ENCODE data around the gene PCDHB7.
A peak's percentile ranks its signal among the peaks of the same experiment; 100 is the strongest.
"Not testable (repeated sequence)": the region's sequence is repeated elsewhere in the genome, so short reads cannot be mapped to it uniquely, and the experiment has no call there.

Gene PCDHB7

GRCh38 chr5:141186897-141187512 lies 14.6 kb downstream of the PCDHB7 start, which contains the start of gene PCDHB9:
TSS of gene PCDHB9 (plus strand) at chr5:141187161. CDS start at chr5:141187319, 158 bp downstream.
- no peak for TF ChIP-seq SUZ12 (IDR thresholded peaks at IDR 0.05; ENCODE audit: extremely low read depth, insufficient read depth, insufficient read length)
- no peak for TF ChIP-seq ZNF274 (IDR thresholded peaks at IDR 0.05; ENCODE audit: low read depth, low read length)
- no peak for TF ChIP-seq YY1 (IDR thresholded peaks at IDR 0.05; ENCODE audit: insufficient read depth, insufficient read length)
- H3K27me3 ChIP-seq (ENCODE audit: insufficient read depth, insufficient read length) = no peaks in the 10 kb centered on the region
- H3K4me1 ChIP-seq (ENCODE audit: insufficient read depth, insufficient read length) = no peaks in the 10 kb centered on the region
- H3K9me3 ChIP-seq (ENCODE audit: insufficient read depth, low read length) = peaks cover 5% of the 10 kb centered on the region; the same call in 1 of the 2 replicates
- DNase-seq (ENCODE audit: low read depth, low spot score) = peak; percentile 13
- no peaks in the 10 kb centered on the region for H3K36me3 ChIP-seq (ENCODE audit: insufficient read depth, insufficient read length, low read length)
- no peak within 1 kb of the TSS for H3K4me3 ChIP-seq (ENCODE audit: insufficient read length, low read depth)
- no peak within 1 kb of the TSS for H3K9ac ChIP-seq (ENCODE audit: insufficient read length, low read depth)

GRCh38 chr5:141188682-141189081 lies 16.2 kb downstream of the PCDHB7 start:
- not testable (repeated sequence) for H3K27me3 ChIP-seq (ENCODE audit: insufficient read depth, insufficient read length)

GRCh38 chr5:141189131-141189530 lies 16.7 kb downstream of the PCDHB7 start:
- not testable (repeated sequence) for H3K9me3 ChIP-seq (ENCODE audit: insufficient read depth, low read length); H3K9ac ChIP-seq (ENCODE audit: insufficient read length, low read depth); H3K36me3 ChIP-seq (ENCODE audit: insufficient read depth, insufficient read length, low read length); H3K27me3 ChIP-seq (ENCODE audit: insufficient read depth, insufficient read length); H3K4me3 ChIP-seq (ENCODE audit: insufficient read length, low read depth); H3K4me1 ChIP-seq (ENCODE audit: insufficient read depth, insufficient read length); DNase-seq (ENCODE audit: low read depth, low spot score)

More at GRCh38 chr5:141188682-141189081, 16.2 kb downstream of the PCDHB7 start:
- not testable (repeated sequence) for H3K9ac ChIP-seq (ENCODE audit: insufficient read length, low read depth); H3K36me3 ChIP-seq (ENCODE audit: insufficient read depth, insufficient read length, low read length); H3K4me1 ChIP-seq (ENCODE audit: insufficient read depth, insufficient read length); H3K9me3 ChIP-seq (ENCODE audit: insufficient read depth, low read length); H3K4me3 ChIP-seq (ENCODE audit: insufficient read length, low read depth); DNase-seq (ENCODE audit: low read depth, low spot score)

- no peak for TF ChIP-seq SUZ12 (IDR thresholded peaks at IDR 0.05; ENCODE audit: extremely low read depth, insufficient read depth, insufficient read length)
- TF ChIP-seq YY1 (IDR thresholded peaks at IDR 0.05; ENCODE audit: insufficient read depth, insufficient read length) = no peak
- no peak for TF ChIP-seq ZNF274 (IDR thresholded peaks at IDR 0.05; ENCODE audit: low read depth, low read length)
- Histone ChIP-seq H3K4me3 (ENCODE audit: insufficient read length, low read depth) (no peak within 1 kb of the TSS), H3K27me3 (ENCODE audit: insufficient read depth, insufficient read length) (peaks cover 15% of the 10 kb centered on the region), H3K9me3 (ENCODE audit: insufficient read depth, low read length) (peaks cover 12% of the 10 kb centered on the region), H3K9ac (ENCODE audit: insufficient read length, low read depth) (no peak within 1 kb of the TSS), H3K4me1 (ENCODE audit: insufficient read depth, insufficient read length) (no peaks in the 10 kb centered on the region), H3K36me3 (ENCODE audit: insufficient read depth, insufficient read length, low read length) (no peaks in the 10 kb centered on the region)
- peak; percentile 36 for DNase-seq (ENCODE audit: low read depth, low spot score)
These were observed 19.8 kb downstream of the PCDHB7 start, which contains the start of gene PCDHB10 for GRCh38 chr5:141192110-141192725. TSS of gene PCDHB10 (plus strand) at chr5:141192353. CDS start at chr5:141192553, 200 bp downstream.

- H3K27me3 ChIP-seq (ENCODE audit: insufficient read depth, insufficient read length) = peaks cover 15% of the 10 kb centered on the region
- not testable (repeated sequence) for DNase-seq (ENCODE audit: low read depth, low spot score)
These were observed 21.9 kb downstream of the PCDHB7 start for GRCh38 chr5:141194332-141194731.

GRCh38 chr5:141196363-141196762 lies 23.9 kb downstream of the PCDHB7 start:
- Histone ChIP-seq H3K9ac (ENCODE audit: insufficient read length, low read depth) (no peak overlapping the region), H3K4me1 (ENCODE audit: insufficient read depth, insufficient read length) (no peaks in the 10 kb centered on the region), H3K36me3 (ENCODE audit: insufficient read depth, insufficient read length, low read length) (no peaks in the 10 kb centered on the region), H3K4me3 (ENCODE audit: insufficient read length, low read depth) (no peak overlapping the region), H3K27me3 (ENCODE audit: insufficient read depth, insufficient read length) (peaks cover 15% of the 10 kb centered on the region), H3K9me3 (ENCODE audit: insufficient read depth, low read length) (peaks cover 15% of the 10 kb centered on the region)
- TF ChIP-seq ZNF274 (IDR thresholded peaks at IDR 0.05; ENCODE audit: low read depth, low read length) (no peak), YY1 (IDR thresholded peaks at IDR 0.05; ENCODE audit: insufficient read depth, insufficient read length) (no peak), SUZ12 (IDR thresholded peaks at IDR 0.05; ENCODE audit: extremely low read depth, insufficient read depth, insufficient read length) (no peak)
- no peak for DNase-seq (ENCODE audit: low read depth, low spot score)

More at GRCh38 chr5:141194332-141194731, 21.9 kb downstream of the PCDHB7 start:
- H3K9me3 ChIP-seq (ENCODE audit: insufficient read depth, low read length) = peaks cover 15% of the 10 kb centered on the region
- not testable (repeated sequence) for H3K9ac ChIP-seq (ENCODE audit: insufficient read length, low read depth); H3K4me1 ChIP-seq (ENCODE audit: insufficient read depth, insufficient read length); H3K4me3 ChIP-seq (ENCODE audit: insufficient read length, low read depth); H3K36me3 ChIP-seq (ENCODE audit: insufficient read depth, insufficient read length, low read length)

GRCh38 chr5:141199359-141200235 lies 27.2 kb downstream of the PCDHB7 start, which contains the start of gene PCDHB11:
TSS of gene PCDHB11 (plus strand) at chr5:141199627. CDS start at chr5:141199775, 148 bp downstream.
- peaks cover 15% of the 10 kb centered on the region for H3K9me3 ChIP-seq (ENCODE audit: insufficient read depth, low read length)
- peak; percentile 6 for DNase-seq (ENCODE audit: low read depth, low spot score)
- H3K4me3 ChIP-seq (ENCODE audit: insufficient read length, low read depth) = no peak within 1 kb of the TSS
- TF ChIP-seq YY1 (IDR thresholded peaks at IDR 0.05; ENCODE audit: insufficient read depth, insufficient read length) (no peak), SUZ12 (IDR thresholded peaks at IDR 0.05; ENCODE audit: extremely low read depth, insufficient read depth, insufficient read length) (no peak), ZNF274 (IDR thresholded peaks at IDR 0.05; ENCODE audit: low read depth, low read length) (no peak)
- H3K4me1 ChIP-seq (ENCODE audit: insufficient read depth, insufficient read length) = no peaks in the 10 kb centered on the region
- peaks cover 6% of the 10 kb centered on the region for H3K27me3 ChIP-seq (ENCODE audit: insufficient read depth, insufficient read length)
- no peaks in the 10 kb centered on the region for H3K36me3 ChIP-seq (ENCODE audit: insufficient read depth, insufficient read length, low read length)
- no peak within 1 kb of the TSS for H3K9ac ChIP-seq (ENCODE audit: insufficient read length, low read depth)

- not testable (repeated sequence) for H3K27me3 ChIP-seq (ENCODE audit: insufficient read depth, insufficient read length); DNase-seq (ENCODE audit: low read depth, low spot score); H3K4me3 ChIP-seq (ENCODE audit: insufficient read length, low read depth); H3K36me3 ChIP-seq (ENCODE audit: insufficient read depth, insufficient read length, low read length); H3K4me1 ChIP-seq (ENCODE audit: insufficient read depth, insufficient read length); H3K9ac ChIP-seq (ENCODE audit: insufficient read length, low read depth)
- H3K9me3 ChIP-seq (ENCODE audit: insufficient read depth, low read length) = peaks cover 12% of the 10 kb centered on the region
These were observed 28.7 kb downstream of the PCDHB7 start for GRCh38 chr5:141201126-141201525.

- H3K4me1 ChIP-seq (ENCODE audit: insufficient read depth, insufficient read length); H3K9me3 ChIP-seq (ENCODE audit: insufficient read depth, low read length); H3K27me3 ChIP-seq (ENCODE audit: insufficient read depth, insufficient read length); H3K4me3 ChIP-seq (ENCODE audit: insufficient read length, low read depth); DNase-seq (ENCODE audit: low read depth, low spot score); H3K36me3 ChIP-seq (ENCODE audit: insufficient read depth, insufficient read length, low read length); H3K9ac ChIP-seq (ENCODE audit: insufficient read length, low read depth): not testable (repeated sequence)
These were observed 29.2 kb downstream of the PCDHB7 start for GRCh38 chr5:141201646-141202045.

All from NT2/D1 (cell line).